GM23338 (cell line): ENCODE data around the gene LGALS8. TPM values are rescaled to one million over a fixed set of nuclear protein-coding genes. Genes with fewer than 3 reads are reported as not detected.

Experiments
- ATAC-seq: fragments of 200-7000 bp; cut with Tn5 transposase; 3 replicates; pipeline ENCODE4 v1.9.1; 2020
- DNase-seq: peaks from one replicate; pipeline ENCODE4 v3.0.0-alpha.2; 2015; ENCODE audit warnings: low spot score
- H2AFZ ChIP-seq: fragments of 200-600 bp; sonication (generic); 2 replicates; pipeline ENCODE4 v1.8.0; 2016; ENCODE audit warnings: antibody characterized with exemption, mild to moderate bottlenecking, moderate library complexity
- H3F3A ChIP-seq: fragments of 200-600 bp; sonication (generic); replicated peaks from 2 replicates; pipeline ENCODE4 v1.8.0; 2017; ENCODE audit warnings: antibody characterized with exemption, mixed run types, low read depth
- H3K27ac ChIP-seq: fragments of 200-600 bp; sonication (generic); 2 replicates; pipeline ENCODE4 v1.6.1; 2016; ENCODE audit warnings: low read depth
- H3K27me3 ChIP-seq: fragments of 200-600 bp; sonication (generic); 2 replicates; pipeline ENCODE4 v1.8.0; 2016; ENCODE audit warnings: mild to moderate bottlenecking, mixed run types, moderate library complexity; ENCODE audit not compliant: insufficient read depth
- H3K36me3 ChIP-seq: fragments of 200-600 bp; sonication (generic); 2 replicates; pipeline ENCODE4 v1.8.0; 2016; ENCODE audit warnings: mild to moderate bottlenecking; ENCODE audit not compliant: insufficient read depth
- H3K4me1 ChIP-seq: fragments of 200-600 bp; sonication (generic); 2 replicates; pipeline ENCODE4 v1.8.0; 2016; ENCODE audit warnings: mild to moderate bottlenecking, moderate library complexity; ENCODE audit not compliant: insufficient read depth
- H3K4me2 ChIP-seq: fragments of 200-600 bp; sonication (generic); 2 replicates; pipeline ENCODE4 v1.7.1; 2017; ENCODE audit warnings: mixed run types
- H3K4me3 ChIP-seq: fragments of 200-600 bp; sonication (generic); 2 replicates; pipeline ENCODE4 v1.6.1; 2016; ENCODE audit warnings: mixed run types
- H3K79me2 ChIP-seq: fragments of 200-600 bp; sonication (generic); replicated peaks from 2 replicates; pipeline ENCODE4 v1.8.0; 2017; ENCODE audit warnings: mild to moderate bottlenecking; ENCODE audit not compliant: insufficient read depth
- H3K9me2 ChIP-seq: fragments of 200-600 bp; sonication (generic); 2 replicates; pipeline ENCODE4 v1.8.0; 2017; ENCODE audit not compliant: insufficient read depth
- H4K20me1 ChIP-seq: fragments of 200-600 bp; sonication (generic); replicated peaks from 2 replicates; pipeline ENCODE4 v1.8.0; 2017; ENCODE audit warnings: mild to moderate bottlenecking; ENCODE audit not compliant: insufficient read depth
- H3K27ac Mint-ChIP-seq: 2 replicates; pipeline ENCODE4 v1.8.0; 2020; ENCODE audit warnings: inconsistent platforms, mild to moderate bottlenecking, moderate library complexity, mixed read lengths
- H3K27me3 Mint-ChIP-seq: 3 replicates; pipeline ENCODE4 v1.8.0; 2022; ENCODE audit warnings: low read depth, mild to moderate bottlenecking, moderate library complexity, mixed read lengths, inconsistent platforms; ENCODE audit not compliant: insufficient read depth, poor library complexity
- H3K36me3 Mint-ChIP-seq: 3 replicates; pipeline ENCODE4 v1.8.0; 2021; ENCODE audit warnings: low read depth, mild to moderate bottlenecking, inconsistent platforms, moderate library complexity, mixed read lengths
- H3K4me1 Mint-ChIP-seq: 3 replicates; pipeline ENCODE4 v1.8.0; 2020; ENCODE audit warnings: mild to moderate bottlenecking, inconsistent platforms, mixed read lengths
- H3K4me3 Mint-ChIP-seq: 3 replicates; pipeline ENCODE4 v1.8.0; 2021; ENCODE audit warnings: moderate library complexity, mild to moderate bottlenecking, inconsistent platforms, mixed read lengths
- H3K9me3 Mint-ChIP-seq: 3 replicates; pipeline ENCODE4 v1.8.0; 2020; ENCODE audit warnings: moderate library complexity, mild to moderate bottlenecking, inconsistent platforms, mixed read lengths
- ETS1 ChIP-seq: IDR thresholded peaks from 2 replicates; pipeline ENCODE4 v1.6.1; 2016; ENCODE audit warnings: antibody characterized with exemption
- EZH2 ChIP-seq: fragments of 200-600 bp; sonication (generic); IDR thresholded peaks from one replicate; pipeline ENCODE4 v1.8.0; 2017; ENCODE audit warnings: antibody characterized with exemption, mild to moderate bottlenecking, low read depth; ENCODE audit not compliant: unreplicated experiment
- JUNB ChIP-seq: IDR thresholded peaks from one replicate; pipeline ENCODE4 v1.6.1; 2016; ENCODE audit warnings: antibody characterized with exemption; ENCODE audit not compliant: unreplicated experiment
- NANOG ChIP-seq: IDR thresholded peaks from 2 replicates; pipeline ENCODE4 v1.6.1; 2016; ENCODE audit warnings: antibody characterized with exemption, borderline replicate concordance
- STAT1 ChIP-seq: IDR thresholded peaks from one replicate; pipeline ENCODE4 v1.6.1; 2016; ENCODE audit warnings: antibody characterized with exemption; ENCODE audit not compliant: unreplicated experiment
- ZNF331 ChIP-seq: fragments of 250-450 bp; sonication (Bioruptor Pico); IDR thresholded peaks from 2 replicates; pipeline ENCODE4 v1.5.0; 2020; ENCODE audit warnings: low read depth, mild to moderate bottlenecking, moderate library complexity
- polyA plus RNA-seq: library from polyadenylated mRNA; unstranded; fragments of >200 nt; fragmentation: Nextera tagmentation; extraction: Ambion mirVana; gene quantifications from 2 replicates; pipeline ENCODE4 v1.2.1, GENCODE V29; 2016
- total RNA-seq: library from RNA; depleted of rRNA; stranded (reverse); fragments of >200 nt; shearing (Covaris generic); gene quantifications from 2 replicates; pipeline ENCODE4 v1.2.3, GENCODE V29; 2014
- TF ChIP-seq, protein P1 (sequence below), 2 experiments: fragments of 200-600 bp in 1 of 2; sonication (generic) in 1 of 2; conservative IDR thresholded peaks; 2 replicates each; pipeline versions ENCODE4 v1.5.1 to v1.6.1; 2016 to 2017; ENCODE audit warnings: antibody characterized with exemption in 2 of 2, low read depth in 2 of 2, mild to moderate bottlenecking in 2 of 2, moderate library complexity in 1 of 2
- TF ChIP-seq, protein P2 (sequence below): fragments of 250-450 bp; sonication (Bioruptor Pico); IDR thresholded peaks from 2 replicates; pipeline ENCODE4 v1.5.0; 2020; ENCODE audit warnings: mild to moderate bottlenecking, moderate library complexity

The LGALS8 gene
- total and polyA plus RNA-seq, 2 experiments from 2014 or later, result 10.1 to 11.5 TPM

GRCh38 chr1:236552096-236552495 lies 28.3 kb downstream of the LGALS8 start:
- H3K36me3 ChIP-seq, result peaks cover 90% of the 10 kb centered on the region
- H3K27ac Mint-ChIP-seq, result no peak overlapping the region
- no peaks in the 10 kb centered on the region for H3K27me3 ChIP-seq
- no peaks in the 10 kb centered on the region for H3K79me2 ChIP-seq
- H3K4me1 ChIP-seq, result no peaks in the 10 kb centered on the region
- ATAC-seq (no peak), DNase-seq (no peak)
- H2AFZ ChIP-seq, result no peak overlapping the region
- H3K36me3 Mint-ChIP-seq, result peaks cover 94% of the 10 kb centered on the region
- H3K4me2 ChIP-seq, result no peak overlapping the region
- no peak overlapping the region for H3K4me3 ChIP-seq
- H3K27me3 Mint-ChIP-seq, result no peaks in the 10 kb centered on the region
- H3F3A ChIP-seq, result no peaks in the 10 kb centered on the region
- no peak overlapping the region for H3K27ac ChIP-seq
- no peaks in the 10 kb centered on the region for H3K4me1 Mint-ChIP-seq
- no peaks in the 10 kb centered on the region for H3K9me3 Mint-ChIP-seq
- TF ChIP-seq JUNB (no peak), EZH2 (no peak), ETS1 (no peak)
- TF ChIP-seq, protein P1, sequence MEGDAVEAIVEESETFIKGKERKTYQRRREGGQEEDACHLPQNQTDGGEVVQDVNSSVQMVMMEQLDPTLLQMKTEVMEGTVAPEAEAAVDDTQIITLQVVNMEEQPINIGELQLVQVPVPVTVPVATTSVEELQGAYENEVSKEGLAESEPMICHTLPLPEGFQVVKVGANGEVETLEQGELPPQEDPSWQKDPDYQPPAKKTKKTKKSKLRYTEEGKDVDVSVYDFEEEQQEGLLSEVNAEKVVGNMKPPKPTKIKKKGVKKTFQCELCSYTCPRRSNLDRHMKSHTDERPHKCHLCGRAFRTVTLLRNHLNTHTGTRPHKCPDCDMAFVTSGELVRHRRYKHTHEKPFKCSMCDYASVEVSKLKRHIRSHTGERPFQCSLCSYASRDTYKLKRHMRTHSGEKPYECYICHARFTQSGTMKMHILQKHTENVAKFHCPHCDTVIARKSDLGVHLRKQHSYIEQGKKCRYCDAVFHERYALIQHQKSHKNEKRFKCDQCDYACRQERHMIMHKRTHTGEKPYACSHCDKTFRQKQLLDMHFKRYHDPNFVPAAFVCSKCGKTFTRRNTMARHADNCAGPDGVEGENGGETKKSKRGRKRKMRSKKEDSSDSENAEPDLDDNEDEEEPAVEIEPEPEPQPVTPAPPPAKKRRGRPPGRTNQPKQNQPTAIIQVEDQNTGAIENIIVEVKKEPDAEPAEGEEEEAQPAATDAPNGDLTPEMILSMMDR (conservative IDR thresholded peaks at IDR 0.05; ENCODE audit: low read depth in 2 of 2), result no peak
- H4K20me1 ChIP-seq, result peaks cover 18% of the 10 kb centered on the region; the same call in 1 of the 2 replicates
- no peak overlapping the region for H3K4me3 Mint-ChIP-seq
- H3K9me2 ChIP-seq, result no peaks in the 10 kb centered on the region

GRCh38 chr1:236552901-236553300 lies 29.1 kb downstream of the LGALS8 start:
- no peaks in the 10 kb centered on the region for H3K27me3 ChIP-seq
- no peak for ATAC-seq
- no peaks in the 10 kb centered on the region for H3K9me2 ChIP-seq
- no peak overlapping the region for H3K27ac Mint-ChIP-seq
- H3K9me3 Mint-ChIP-seq, result no peaks in the 10 kb centered on the region
- no peak for DNase-seq
- H3K4me1 ChIP-seq, result no peaks in the 10 kb centered on the region
- H3K36me3 ChIP-seq, result peaks cover 94% of the 10 kb centered on the region
- no peak overlapping the region for H3K4me3 Mint-ChIP-seq
- H3F3A ChIP-seq, result no peaks in the 10 kb centered on the region
- H4K20me1 ChIP-seq, result peaks cover 18% of the 10 kb centered on the region; the same call in 1 of the 2 replicates
- H2AFZ ChIP-seq, result no peak overlapping the region
- H3K27me3 Mint-ChIP-seq, result no peaks in the 10 kb centered on the region
- H3K36me3 Mint-ChIP-seq, result peaks cover 94% of the 10 kb centered on the region
- no peak overlapping the region for H3K27ac ChIP-seq
- H3K4me2 ChIP-seq, result no peak overlapping the region
- H3K4me3 ChIP-seq, result no peak overlapping the region
- H3K4me1 Mint-ChIP-seq, result no peaks in the 10 kb centered on the region
- no peaks in the 10 kb centered on the region for H3K79me2 ChIP-seq
- TF ChIP-seq ZNF331, result no peak
- TF ChIP-seq EZH2, result no peak
- TF ChIP-seq NANOG, result no peak
- no peak for TF ChIP-seq JUNB
- TF ChIP-seq, protein P2, sequence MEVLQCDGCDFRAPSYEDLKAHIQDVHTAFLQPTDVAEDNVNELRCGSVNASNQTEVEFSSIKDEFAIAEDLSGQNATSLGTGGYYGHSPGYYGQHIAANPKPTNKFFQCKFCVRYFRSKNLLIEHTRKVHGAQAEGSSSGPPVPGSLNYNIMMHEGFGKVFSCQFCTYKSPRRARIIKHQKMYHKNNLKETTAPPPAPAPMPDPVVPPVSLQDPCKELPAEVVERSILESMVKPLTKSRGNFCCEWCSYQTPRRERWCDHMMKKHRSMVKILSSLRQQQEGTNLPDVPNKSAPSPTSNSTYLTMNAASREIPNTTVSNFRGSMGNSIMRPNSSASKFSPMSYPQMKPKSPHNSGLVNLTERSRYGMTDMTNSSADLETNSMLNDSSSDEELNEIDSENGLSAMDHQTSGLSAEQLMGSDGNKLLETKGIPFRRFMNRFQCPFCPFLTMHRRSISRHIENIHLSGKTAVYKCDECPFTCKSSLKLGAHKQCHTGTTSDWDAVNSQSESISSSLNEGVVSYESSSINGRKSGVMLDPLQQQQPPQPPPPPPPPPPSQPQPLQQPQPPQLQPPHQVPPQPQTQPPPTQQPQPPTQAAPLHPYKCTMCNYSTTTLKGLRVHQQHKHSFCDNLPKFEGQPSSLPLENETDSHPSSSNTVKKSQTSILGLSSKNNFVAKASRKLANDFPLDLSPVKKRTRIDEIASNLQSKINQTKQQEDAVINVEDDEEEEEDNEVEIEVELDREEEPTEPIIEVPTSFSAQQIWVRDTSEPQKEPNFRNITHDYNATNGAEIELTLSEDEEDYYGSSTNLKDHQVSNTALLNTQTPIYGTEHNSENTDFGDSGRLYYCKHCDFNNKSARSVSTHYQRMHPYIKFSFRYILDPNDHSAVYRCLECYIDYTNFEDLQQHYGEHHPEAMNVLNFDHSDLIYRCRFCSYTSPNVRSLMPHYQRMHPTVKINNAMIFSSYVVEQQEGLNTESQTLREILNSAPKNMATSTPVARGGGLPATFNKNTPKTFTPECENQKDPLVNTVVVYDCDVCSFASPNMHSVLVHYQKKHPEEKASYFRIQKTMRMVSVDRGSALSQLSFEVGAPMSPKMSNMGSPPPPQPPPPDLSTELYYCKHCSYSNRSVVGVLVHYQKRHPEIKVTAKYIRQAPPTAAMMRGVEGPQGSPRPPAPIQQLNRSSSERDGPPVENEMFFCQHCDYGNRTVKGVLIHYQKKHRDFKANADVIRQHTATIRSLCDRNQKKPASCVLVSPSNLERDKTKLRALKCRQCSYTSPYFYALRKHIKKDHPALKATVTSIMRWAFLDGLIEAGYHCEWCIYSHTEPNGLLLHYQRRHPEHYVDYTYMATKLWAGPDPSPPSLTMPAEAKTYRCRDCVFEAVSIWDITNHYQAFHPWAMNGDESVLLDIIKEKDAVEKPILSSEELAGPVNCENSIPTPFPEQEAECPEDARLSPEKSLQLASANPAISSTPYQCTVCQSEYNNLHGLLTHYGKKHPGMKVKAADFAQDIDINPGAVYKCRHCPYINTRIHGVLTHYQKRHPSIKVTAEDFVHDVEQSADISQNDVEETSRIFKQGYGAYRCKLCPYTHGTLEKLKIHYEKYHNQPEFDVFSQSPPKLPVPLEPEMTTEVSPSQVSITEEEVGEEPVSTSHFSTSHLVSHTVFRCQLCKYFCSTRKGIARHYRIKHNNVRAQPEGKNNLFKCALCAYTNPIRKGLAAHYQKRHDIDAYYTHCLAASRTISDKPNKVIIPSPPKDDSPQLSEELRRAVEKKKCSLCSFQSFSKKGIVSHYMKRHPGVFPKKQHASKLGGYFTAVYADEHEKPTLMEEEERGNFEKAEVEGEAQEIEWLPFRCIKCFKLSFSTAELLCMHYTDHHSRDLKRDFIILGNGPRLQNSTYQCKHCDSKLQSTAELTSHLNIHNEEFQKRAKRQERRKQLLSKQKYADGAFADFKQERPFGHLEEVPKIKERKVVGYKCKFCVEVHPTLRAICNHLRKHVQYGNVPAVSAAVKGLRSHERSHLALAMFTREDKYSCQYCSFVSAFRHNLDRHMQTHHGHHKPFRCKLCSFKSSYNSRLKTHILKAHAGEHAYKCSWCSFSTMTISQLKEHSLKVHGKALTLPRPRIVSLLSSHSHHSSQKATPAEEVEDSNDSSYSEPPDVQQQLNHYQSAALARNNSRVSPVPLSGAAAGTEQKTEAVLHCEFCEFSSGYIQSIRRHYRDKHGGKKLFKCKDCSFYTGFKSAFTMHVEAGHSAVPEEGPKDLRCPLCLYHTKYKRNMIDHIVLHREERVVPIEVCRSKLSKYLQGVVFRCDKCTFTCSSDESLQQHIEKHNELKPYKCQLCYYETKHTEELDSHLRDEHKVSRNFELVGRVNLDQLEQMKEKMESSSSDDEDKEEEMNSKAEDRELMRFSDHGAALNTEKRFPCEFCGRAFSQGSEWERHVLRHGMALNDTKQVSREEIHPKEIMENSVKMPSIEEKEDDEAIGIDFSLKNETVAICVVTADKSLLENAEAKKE, result no peak
- TF ChIP-seq ETS1, result no peak
- TF ChIP-seq, protein P1 (conservative IDR thresholded peaks at IDR 0.05; ENCODE audit: low read depth in 2 of 2), result no peak
- TF ChIP-seq STAT1, result no peak
